Measurements from ENCODE around the gene CUTA.

GRCh38 chr6:33390767-33391277 lies 27.1 kb downstream of the CUTA start:
- TF ChIP-seq, protein P1, sequence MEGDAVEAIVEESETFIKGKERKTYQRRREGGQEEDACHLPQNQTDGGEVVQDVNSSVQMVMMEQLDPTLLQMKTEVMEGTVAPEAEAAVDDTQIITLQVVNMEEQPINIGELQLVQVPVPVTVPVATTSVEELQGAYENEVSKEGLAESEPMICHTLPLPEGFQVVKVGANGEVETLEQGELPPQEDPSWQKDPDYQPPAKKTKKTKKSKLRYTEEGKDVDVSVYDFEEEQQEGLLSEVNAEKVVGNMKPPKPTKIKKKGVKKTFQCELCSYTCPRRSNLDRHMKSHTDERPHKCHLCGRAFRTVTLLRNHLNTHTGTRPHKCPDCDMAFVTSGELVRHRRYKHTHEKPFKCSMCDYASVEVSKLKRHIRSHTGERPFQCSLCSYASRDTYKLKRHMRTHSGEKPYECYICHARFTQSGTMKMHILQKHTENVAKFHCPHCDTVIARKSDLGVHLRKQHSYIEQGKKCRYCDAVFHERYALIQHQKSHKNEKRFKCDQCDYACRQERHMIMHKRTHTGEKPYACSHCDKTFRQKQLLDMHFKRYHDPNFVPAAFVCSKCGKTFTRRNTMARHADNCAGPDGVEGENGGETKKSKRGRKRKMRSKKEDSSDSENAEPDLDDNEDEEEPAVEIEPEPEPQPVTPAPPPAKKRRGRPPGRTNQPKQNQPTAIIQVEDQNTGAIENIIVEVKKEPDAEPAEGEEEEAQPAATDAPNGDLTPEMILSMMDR (IDR thresholded peaks at IDR 0.05): no peak
- TF ChIP-seq POLR2A (IDR thresholded peaks at IDR 0.05): no peak

Data from testis (tissue), 2 donors.